Measurements from ENCODE around the gene ICA1. TPM values are rescaled to one million over a fixed set of nuclear protein-coding genes. Genes with fewer than 3 reads are reported as not detected.
"Not testable (repeated sequence)": the region's sequence is repeated elsewhere in the genome, so short reads cannot be mapped to it uniquely, and the experiment has no call there.

The ICA1 gene
- total RNA-seq, 1 experiment from 2014 or later: 31.5 TPM

DNA sequence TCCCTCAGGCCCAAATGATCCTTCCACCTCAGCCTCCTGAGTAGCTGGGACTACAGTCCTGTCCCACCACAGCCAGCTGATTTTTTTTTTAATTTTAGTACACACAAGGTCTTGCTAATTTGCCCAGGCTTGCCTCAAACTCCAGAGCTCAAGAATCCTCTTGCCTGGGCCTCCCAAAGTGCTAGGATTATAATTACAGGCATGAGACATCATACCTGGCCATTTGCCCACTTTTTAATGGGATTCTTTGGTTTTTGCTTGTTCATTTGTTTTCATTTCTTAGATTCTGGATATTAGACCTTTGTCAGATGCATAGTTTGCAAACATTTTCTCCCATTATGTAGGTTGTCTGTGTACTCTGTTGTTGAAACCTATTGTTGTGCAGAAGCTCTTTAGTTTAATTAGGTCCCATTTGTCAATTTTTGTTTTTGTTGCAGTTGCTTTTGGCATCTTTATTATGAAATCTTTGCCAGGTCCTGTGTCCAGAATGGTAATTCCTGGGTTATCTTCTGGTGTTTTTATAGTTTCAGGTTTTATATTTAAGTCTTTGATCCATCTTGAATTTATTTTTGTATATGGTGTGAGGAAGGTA lies 198.2 kb downstream of the ICA1 start:
- Mint-ChIP-seq H3K4me3 (ENCODE audit: unreplicated experiment) (no peak overlapping the region), H3K9me3 (ENCODE audit: unreplicated experiment) (no peaks in the 10 kb centered on the region), H3K4me1 (ENCODE audit: insufficient read depth, unreplicated experiment) (peaks cover 28% of the 10 kb centered on the region), H3K27me3 (ENCODE audit: insufficient read depth, unreplicated experiment) (no peaks in the 10 kb centered on the region), H3K36me3 (ENCODE audit: insufficient read depth, unreplicated experiment) (peaks cover 22% of the 10 kb centered on the region), H3K27ac (ENCODE audit: low read depth, unreplicated experiment) (peak overlapping the region; percentile 84)
- ChIA-PET POLR2A (interaction anchor here (0.6 to 1.3 kb wide), 3 partner anchors 21 to 383 kb away, joined by 3 to 6 read pairs (median 3); no protein-coding TSS in a partner anchor), CTCF (interaction anchor here (1.2 to 1.9 kb wide), 4 partner anchors 11 to 383 kb away, joined by 3 to 8 read pairs (median 6); no protein-coding TSS in a partner anchor)
- intact Hi-C loops (cut with micrococcal nuclease): no loop called here
- no TSS peak for BruUV-seq (replicated peaks)
- DNase-seq (ENCODE audit: unreplicated experiment): peak; percentile 41
- TF ChIP-seq, protein P1, sequence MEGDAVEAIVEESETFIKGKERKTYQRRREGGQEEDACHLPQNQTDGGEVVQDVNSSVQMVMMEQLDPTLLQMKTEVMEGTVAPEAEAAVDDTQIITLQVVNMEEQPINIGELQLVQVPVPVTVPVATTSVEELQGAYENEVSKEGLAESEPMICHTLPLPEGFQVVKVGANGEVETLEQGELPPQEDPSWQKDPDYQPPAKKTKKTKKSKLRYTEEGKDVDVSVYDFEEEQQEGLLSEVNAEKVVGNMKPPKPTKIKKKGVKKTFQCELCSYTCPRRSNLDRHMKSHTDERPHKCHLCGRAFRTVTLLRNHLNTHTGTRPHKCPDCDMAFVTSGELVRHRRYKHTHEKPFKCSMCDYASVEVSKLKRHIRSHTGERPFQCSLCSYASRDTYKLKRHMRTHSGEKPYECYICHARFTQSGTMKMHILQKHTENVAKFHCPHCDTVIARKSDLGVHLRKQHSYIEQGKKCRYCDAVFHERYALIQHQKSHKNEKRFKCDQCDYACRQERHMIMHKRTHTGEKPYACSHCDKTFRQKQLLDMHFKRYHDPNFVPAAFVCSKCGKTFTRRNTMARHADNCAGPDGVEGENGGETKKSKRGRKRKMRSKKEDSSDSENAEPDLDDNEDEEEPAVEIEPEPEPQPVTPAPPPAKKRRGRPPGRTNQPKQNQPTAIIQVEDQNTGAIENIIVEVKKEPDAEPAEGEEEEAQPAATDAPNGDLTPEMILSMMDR (IDR thresholded peaks at IDR 0.05; ENCODE audit: unreplicated experiment): no peak

DNA sequence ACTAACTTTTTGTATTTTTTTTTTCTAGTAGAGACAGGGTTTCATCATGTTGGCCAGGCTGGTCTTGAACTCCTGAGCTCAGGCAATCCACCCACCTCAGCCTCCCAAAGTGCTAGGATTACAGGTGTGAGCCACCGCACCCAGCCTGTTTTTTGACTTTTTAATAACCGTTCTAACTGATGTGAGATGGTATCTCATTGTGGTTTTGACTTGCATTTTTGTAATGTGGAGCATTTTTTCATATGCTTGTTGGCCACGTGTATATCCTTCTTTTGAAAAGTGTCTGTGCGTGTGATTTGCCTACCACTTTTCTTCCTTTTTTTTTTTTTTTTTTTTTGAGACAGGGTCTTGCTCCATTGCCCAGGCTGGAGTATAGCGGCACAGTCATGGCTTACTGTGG lies 198.7 kb downstream of the ICA1 start:
- H3K4me3 Mint-ChIP-seq (ENCODE audit: unreplicated experiment); BruUV-seq (replicated peaks); H3K9me3 Mint-ChIP-seq (ENCODE audit: unreplicated experiment); intact Hi-C loops (cut with micrococcal nuclease); DNase-seq (ENCODE audit: unreplicated experiment); H3K27me3 Mint-ChIP-seq (ENCODE audit: insufficient read depth, unreplicated experiment): not testable (repeated sequence)
- H3K36me3 Mint-ChIP-seq (ENCODE audit: insufficient read depth, unreplicated experiment): peaks cover 22% of the 10 kb centered on the region
- peaks cover 28% of the 10 kb centered on the region for H3K4me1 Mint-ChIP-seq (ENCODE audit: insufficient read depth, unreplicated experiment)
- ChIA-PET POLR2A (interaction anchor here (1.0 kb wide), 1 partner anchor 39 kb away, joined by 3 read pairs; no protein-coding TSS in a partner anchor), CTCF (interaction anchor here (1.2 to 1.9 kb wide), 2 partner anchors 27 to 382 kb away, joined by 6 to 8 read pairs; no protein-coding TSS in a partner anchor)
- H3K27ac Mint-ChIP-seq (ENCODE audit: low read depth, unreplicated experiment): peak overlapping the region; percentile 84

Other genes starting within 250 kb of the ICA1 start
- gene NXPH1, start 171.4 kb upstream of the ICA1 start, total RNA-seq (2022): not detected in 2 replicates

Measured in MCF 10A (cell line).